GM12891 (cell line): Measurements from ENCODE around the gene SPACDR.

Experiments
- POLR2A ChIP-seq: IDR thresholded peaks from 2 replicates; pipeline ENCODE4 v1.6.1; 2011; ENCODE audit warnings: low read depth, low read length, control low read depth
- POLR2AphosphoS5 ChIP-seq: IDR thresholded peaks from 2 replicates; pipeline ENCODE4 v1.6.1; 2011; ENCODE audit warnings: low read depth, low read length, control low read depth

GRCh38 chr7:100433276-100433591, 30.8 kb downstream of the SPACDR start:
- TF ChIP-seq POLR2AphosphoS5 (no peak), POLR2A (peak; percentile 56; the same call in 1 of the 2 replicates)
